ENCODE data around the gene RAP1B. TPM values are rescaled to one million over a fixed set of nuclear protein-coding genes. Genes with fewer than 3 reads are reported as not detected.

Gene RAP1B
- total and polyA plus RNA-seq, 2 donors (not counting 3 experiments of a cell fraction or from before 2014, with no cell fraction given), result 147 to 174 TPM

- Histone ChIP-seq H3K9me3 (replicated peaks; ENCODE audit: control insufficient read depth, insufficient read depth, low read length) (no peaks in the 10 kb centered on the region), H3K9me1 (replicated peaks; ENCODE audit: control insufficient read depth, extremely low read depth, insufficient read depth, low read length) (no peaks in the 10 kb centered on the region), H2AFZ (ENCODE audit: low read depth, low read length) (peak within 1 kb of the TSS; percentile 56), H3K4me3 (replicated peaks in 1 of 3; ENCODE audit: insufficient read depth in 1 of 3, low read depth in 1 of 3, low read length in 3 of 3) (peak within 1 kb of the TSS; percentile 44 to 84 (median 76)), H4K20me1 (replicated peaks; ENCODE audit: control insufficient read depth, extremely low read depth, insufficient read depth, low read length) (no peaks in the 10 kb centered on the region), H3K79me2 (ENCODE audit: control insufficient read depth, insufficient read depth, low read length) (peaks cover 18% of the 10 kb centered on the region), H3K4me1 (ENCODE audit: control insufficient read depth, extremely low read depth, insufficient read depth, low read length) (peaks cover 19% of the 10 kb centered on the region), H3K9ac (replicated peaks; ENCODE audit: extremely low read depth, insufficient read depth, low read length) (peak within 1 kb of the TSS; percentile 72), H3K27me3 (ENCODE audit: control insufficient read depth in 2 of 2, insufficient read depth in 2 of 2, low read length in 2 of 2) (no peaks in the 10 kb centered on the region), H3K27ac (ENCODE audit: insufficient read depth, low read depth, low read length) (peak within 1 kb of the TSS; percentile 90), H3K36me3 (ENCODE audit: control insufficient read depth in 2 of 2, extremely low read depth in 1 of 2, insufficient read depth in 2 of 2, low read length in 2 of 2) (peaks cover 0 to under 1% of the 10 kb centered on the region in 2 experiments), H3K4me2 (ENCODE audit: insufficient read depth, low read length) (peak within 1 kb of the TSS; percentile 94)
- FAIRE-seq (peak; percentile 93), DNase-seq (ENCODE audit: low read depth, low spot score) (peak; percentile 100)
- CTCF ChIA-PET, result no interaction called here
- dilution Hi-C loops (cut with MboI; ENCODE audit: extremely low pct_ligation_motif_present, low sequenced_read_pairs), result no loop called here
- TF ChIP-seq GATA2 (IDR thresholded peaks at IDR 0.05; ENCODE audit: insufficient read depth, insufficient read length, low read depth, low read length) (peak; percentile 36), POLR2A (IDR thresholded peaks at IDR 0.05; ENCODE audit: low read depth, low read length) (peak; percentile 97), FOS (IDR thresholded peaks at IDR 0.05; ENCODE audit: borderline replicate concordance, insufficient read depth, low read length) (no peak), CTCF (IDR thresholded peaks at IDR 0.05; ENCODE audit: extremely low read depth in 1 of 2, insufficient read depth in 1 of 2, low read depth in 1 of 2, low read length in 2 of 2) (peak in 1 of 2 donors; percentile 8), EZH2 (IDR thresholded peaks at IDR 0.05; ENCODE audit: borderline replicate concordance, low read depth, low read length, severe bottlenecking) (no peak), MAX (IDR thresholded peaks at IDR 0.05; ENCODE audit: insufficient read depth, insufficient read length) (peak; percentile 27), POLR2AphosphoS5 (IDR thresholded peaks at IDR 0.05; ENCODE audit: insufficient read depth, low read depth, low read length) (peak; percentile 84), JUN (IDR thresholded peaks at IDR 0.05; ENCODE audit: borderline replicate concordance, insufficient read depth, insufficient read length, low read depth) (peak; percentile 64), MYC (IDR thresholded peaks at IDR 0.05; ENCODE audit: low read depth, low read length) (no peak)
- POLR2A ChIA-PET, result no interaction called here
- intact Hi-C loops (cut with micrococcal nuclease), result loop anchor here (1.0 to 2.0 kb wide), 8 partner anchors 77 to 464 kb away; partner anchors contain the start of genes MDM1 and RAP1B
- BruUV-seq (replicated peaks), result TSS peak; percentile 55
These were observed 76.2 kb downstream of the RAP1B start, which contains the start of gene NUP107 for GRCh38 chr12:68686595-68687521. NUP107 (plus strand) TSS chr12:68686978; CDS start chr12:68687066, 88 bp downstream.
